Measurements from ENCODE around the gene APC.

DNA sequence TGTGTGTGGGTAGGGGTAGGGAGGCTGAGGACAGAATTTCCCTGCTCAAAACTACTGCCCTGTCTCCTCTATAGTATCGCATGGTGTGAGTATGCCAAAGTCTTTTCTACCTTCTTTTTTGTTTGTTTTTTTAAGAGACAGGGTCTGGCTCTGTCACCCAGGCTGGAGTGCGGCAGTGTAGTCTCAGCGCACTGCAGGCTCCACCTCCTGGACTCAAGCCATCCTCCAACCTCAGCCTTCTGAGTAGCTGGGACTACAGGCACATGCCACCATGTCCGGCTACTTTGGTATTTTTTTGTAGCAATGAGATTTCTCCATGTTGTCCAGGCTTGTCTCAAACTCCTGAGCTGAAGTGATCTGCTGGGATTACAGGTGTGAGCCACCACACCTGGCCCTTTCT is 125.9 kb downstream of the APC start:
- TF ChIP-seq POLR2A (IDR thresholded peaks at IDR 0.05; ENCODE audit: low read depth, low read length) (no peak), POLR2AphosphoS5 (IDR thresholded peaks at IDR 0.05; ENCODE audit: low read depth, low read length) (no peak)
